A549 (cell line): ENCODE results near the gene CACNA1H.
"Not testable (repeated sequence)": the region's sequence is repeated elsewhere in the genome, so short reads cannot be mapped to it uniquely, and the experiment has no call there.

Experiments
- BHLHE40 ChIP-seq: IDR thresholded peaks from 2 replicates; pipeline ENCODE4 v1.6.1; 2012; ENCODE audit warnings: low read depth, low read length, inconsistent platforms
- CHD2 ChIP-seq: fragments of 150-350 bp; IDR thresholded peaks from 2 replicates; pipeline ENCODE4 v1.6.1; 2014; ENCODE audit warnings: low read length; ENCODE audit not compliant: partially characterized antibody
- CTCF ChIP-seq: fragments of >200 bp; sonication (Bioruptor Twin); formaldehyde crosslinking; IDR thresholded peaks from 3 replicates; pipeline ENCODE4 v1.5.1; 2016
- FOSL2 ChIP-seq, 2 experiments: fragments of 450-650 bp in 1 of 2; fragments of >200 bp in 1 of 2; sonication (Bioruptor Twin) in 1 of 2; formaldehyde crosslinking; IDR thresholded peaks; 2 replicates each; pipeline versions ENCODE4 v1.5.0 to v1.6.1; 2016 to 2020; ENCODE audit warnings: mild to moderate bottlenecking in 1 of 2, moderate library complexity in 1 of 2
- FOXS1 ChIP-seq: fragments of 250-450 bp; sonication (Bioruptor Pico); IDR thresholded peaks from 2 replicates; pipeline ENCODE4 v1.5.0; 2020; ENCODE audit warnings: mild to moderate bottlenecking, moderate library complexity
- HOXA7 ChIP-seq: fragments of 250-450 bp; sonication (Bioruptor Pico); IDR thresholded peaks from 2 replicates; pipeline ENCODE4 v1.5.0; 2020; ENCODE audit warnings: mild to moderate bottlenecking, moderate library complexity
- RAD21 ChIP-seq, 2 experiments: fragments of >200 bp in 1 of 2; sonication (Bioruptor Twin) in 1 of 2; formaldehyde crosslinking in 1 of 2; IDR thresholded peaks in 1 of 2; conservative IDR thresholded peaks in 1 of 2; 2 replicates in 1 of 2; 3 replicates in 1 of 2; pipeline ENCODE4 v1.6.1; 2012 to 2018; ENCODE audit warnings: inconsistent platforms in 1 of 2
- RFX5 ChIP-seq: fragments of 450-650 bp; IDR thresholded peaks from 2 replicates; pipeline ENCODE4 v1.7.1; 2014; ENCODE audit warnings: antibody characterized with exemption, mild to moderate bottlenecking, moderate library complexity
- SMC3 ChIP-seq: fragments of >200 bp; sonication (Bioruptor Twin); formaldehyde crosslinking; IDR thresholded peaks from 3 replicates; pipeline ENCODE4 v1.6.1; 2018; ENCODE audit warnings: inconsistent platforms

- TF ChIP-seq RAD21 (conservative IDR thresholded peaks at IDR 0.05 in 1 of 2, IDR thresholded peaks at IDR 0.05 in 1 of 2); HOXA7 (CRISPR knock-in tag); CTCF; BHLHE40; FOSL2 (IDR thresholded peaks at IDR 0.05); FOSL2 (CRISPR knock-in tag; IDR thresholded peaks at IDR 0.05); RFX5; FOXS1; CHD2; SMC3: not testable (repeated sequence)
Measured at GRCh38 chr16:1256296-1256873, 103.5 kb downstream of the CACNA1H start.
